HepG2 (cell line): ENCODE measurements around the gene MRS2. TPM values are rescaled to one million over a fixed set of nuclear protein-coding genes. Genes with fewer than 3 reads are reported as not detected.

Source experiments
- BRCA1 ChIP-seq: sonication (generic); formaldehyde crosslinking; IDR thresholded peaks from 2 replicates; pipeline ENCODE4 v1.4.0; 2020; ENCODE audit warnings: missing genetic modification reagents
- GATAD2A ChIP-seq: IDR thresholded peaks from 2 replicates; pipeline ENCODE4 v1.6.1; 2016
- LRRFIP1 ChIP-seq: sonication (generic); formaldehyde crosslinking; conservative IDR thresholded peaks from 2 replicates; pipeline ENCODE4 v1.4.0; 2020; ENCODE audit warnings: missing genetic modification reagents
- REL ChIP-seq: sonication (generic); formaldehyde crosslinking; conservative IDR thresholded peaks from 2 replicates; pipeline ENCODE4 v1.8.0; 2022; ENCODE audit warnings: mild to moderate bottlenecking, missing genetic modification reagents, moderate library complexity
- U2AF2 ChIP-seq: fragments of 200-400 bp; formaldehyde crosslinking; IDR thresholded peaks from 2 replicates; pipeline ENCODE4 v1.6.1; 2017; ENCODE audit warnings: low read depth, mild to moderate bottlenecking, low read length
- ZBTB44 ChIP-seq: sonication (generic); formaldehyde crosslinking; IDR thresholded peaks from 2 replicates; pipeline ENCODE4 v1.4.0; 2020; ENCODE audit warnings: missing genetic modification reagents
- ZNF260 ChIP-seq: sonication (generic); formaldehyde crosslinking; IDR thresholded peaks from 2 replicates; pipeline ENCODE4 v1.4.0; 2020; ENCODE audit warnings: missing genetic modification reagents, low read depth, mild to moderate bottlenecking, borderline replicate concordance
- polyA plus RNA-seq, 8 experiments: library from polyadenylated mRNA; depleted of rRNA in 3 of 8; stranded (reverse) in 7 of 8; unstranded in 1 of 8; fragments of >200 nt; fragmentation: Illumina TruSeq in 4 of 8; extraction: Trizol in 4 of 8; gene quantifications; 2 replicates each; pipeline versions ENCODE4 v1.2.1 to v1.2.3, GENCODE V29; 2011 to 2016; ENCODE audit warnings: low read depth in 4 of 8, missing spikeins in 1 of 8, mixed read lengths in 1 of 8; ENCODE audit not compliant: insufficient read depth in 1 of 8
- total RNA-seq, 5 experiments: library from RNA; depleted of rRNA; stranded (reverse); fragments of >200 nt; fragmentation: Illumina TruSeq; extraction: Trizol; gene quantifications; 2 replicates each; pipeline ENCODE4 v1.2.3, GENCODE V29; 2016; ENCODE audit warnings: low read depth in 1 of 5
- TF ChIP-seq, protein P1 (sequence below), 2 experiments: sonication (generic) in 1 of 2; formaldehyde crosslinking in 1 of 2; IDR thresholded peaks; 2 replicates each; pipeline versions ENCODE4 v1.4.0 to v1.6.1; 2016 to 2020; ENCODE audit warnings: borderline replicate concordance in 1 of 2, low read depth in 1 of 2, mild to moderate bottlenecking in 1 of 2, missing genetic modification reagents in 1 of 2
- TF ChIP-seq, protein P2 (sequence below): conservative IDR thresholded peaks from 2 replicates; pipeline ENCODE4 v1.6.1; 2018; ENCODE audit warnings: missing genetic modification reagents
- TF ChIP-seq, protein P3 (sequence below): sonication (generic); formaldehyde crosslinking; IDR thresholded peaks from 2 replicates; pipeline ENCODE4 v1.5.1; 2020; ENCODE audit warnings: mild to moderate bottlenecking, missing genetic modification reagents, borderline replicate concordance

MRS2 gene
- total and polyA plus RNA-seq, 2 of the 13 experiments (the other 11 are each of a cell fraction or from before 2014, with no cell fraction given): 31.1 to 83.8 TPM

GRCh38 chr6:24357336-24358218 lies 45.2 kb upstream of the MRS2 start, which contains the start of gene DCDC2 (continued):
- TF ChIP-seq, protein P1, sequence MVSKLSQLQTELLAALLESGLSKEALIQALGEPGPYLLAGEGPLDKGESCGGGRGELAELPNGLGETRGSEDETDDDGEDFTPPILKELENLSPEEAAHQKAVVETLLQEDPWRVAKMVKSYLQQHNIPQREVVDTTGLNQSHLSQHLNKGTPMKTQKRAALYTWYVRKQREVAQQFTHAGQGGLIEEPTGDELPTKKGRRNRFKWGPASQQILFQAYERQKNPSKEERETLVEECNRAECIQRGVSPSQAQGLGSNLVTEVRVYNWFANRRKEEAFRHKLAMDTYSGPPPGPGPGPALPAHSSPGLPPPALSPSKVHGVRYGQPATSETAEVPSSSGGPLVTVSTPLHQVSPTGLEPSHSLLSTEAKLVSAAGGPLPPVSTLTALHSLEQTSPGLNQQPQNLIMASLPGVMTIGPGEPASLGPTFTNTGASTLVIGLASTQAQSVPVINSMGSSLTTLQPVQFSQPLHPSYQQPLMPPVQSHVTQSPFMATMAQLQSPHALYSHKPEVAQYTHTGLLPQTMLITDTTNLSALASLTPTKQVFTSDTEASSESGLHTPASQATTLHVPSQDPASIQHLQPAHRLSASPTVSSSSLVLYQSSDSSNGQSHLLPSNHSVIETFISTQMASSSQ (IDR thresholded peaks at IDR 0.05; ENCODE audit: low read depth): peak; percentile 39; the same call in 1 of the 2 replicates
- TF ChIP-seq, protein P1 (CRISPR knock-in tag; IDR thresholded peaks at IDR 0.05; ENCODE audit: borderline replicate concordance): peak; percentile 70; the same call in 1 of the 2 replicates
- TF ChIP-seq U2AF2: no peak
- TF ChIP-seq ZBTB44: no peak
- TF ChIP-seq, protein P2, sequence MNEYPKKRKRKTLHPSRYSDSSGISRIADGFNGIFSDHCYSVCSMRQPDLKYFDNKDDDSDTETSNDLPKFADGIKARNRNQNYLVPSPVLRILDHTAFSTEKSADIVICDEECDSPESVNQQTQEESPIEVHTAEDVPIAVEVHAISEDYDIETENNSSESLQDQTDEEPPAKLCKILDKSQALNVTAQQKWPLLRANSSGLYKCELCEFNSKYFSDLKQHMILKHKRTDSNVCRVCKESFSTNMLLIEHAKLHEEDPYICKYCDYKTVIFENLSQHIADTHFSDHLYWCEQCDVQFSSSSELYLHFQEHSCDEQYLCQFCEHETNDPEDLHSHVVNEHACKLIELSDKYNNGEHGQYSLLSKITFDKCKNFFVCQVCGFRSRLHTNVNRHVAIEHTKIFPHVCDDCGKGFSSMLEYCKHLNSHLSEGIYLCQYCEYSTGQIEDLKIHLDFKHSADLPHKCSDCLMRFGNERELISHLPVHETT (CRISPR knock-in tag): peak; percentile 77
- peak; percentile 89 for TF ChIP-seq GATAD2A (CRISPR knock-in tag)
- TF ChIP-seq, protein P3, sequence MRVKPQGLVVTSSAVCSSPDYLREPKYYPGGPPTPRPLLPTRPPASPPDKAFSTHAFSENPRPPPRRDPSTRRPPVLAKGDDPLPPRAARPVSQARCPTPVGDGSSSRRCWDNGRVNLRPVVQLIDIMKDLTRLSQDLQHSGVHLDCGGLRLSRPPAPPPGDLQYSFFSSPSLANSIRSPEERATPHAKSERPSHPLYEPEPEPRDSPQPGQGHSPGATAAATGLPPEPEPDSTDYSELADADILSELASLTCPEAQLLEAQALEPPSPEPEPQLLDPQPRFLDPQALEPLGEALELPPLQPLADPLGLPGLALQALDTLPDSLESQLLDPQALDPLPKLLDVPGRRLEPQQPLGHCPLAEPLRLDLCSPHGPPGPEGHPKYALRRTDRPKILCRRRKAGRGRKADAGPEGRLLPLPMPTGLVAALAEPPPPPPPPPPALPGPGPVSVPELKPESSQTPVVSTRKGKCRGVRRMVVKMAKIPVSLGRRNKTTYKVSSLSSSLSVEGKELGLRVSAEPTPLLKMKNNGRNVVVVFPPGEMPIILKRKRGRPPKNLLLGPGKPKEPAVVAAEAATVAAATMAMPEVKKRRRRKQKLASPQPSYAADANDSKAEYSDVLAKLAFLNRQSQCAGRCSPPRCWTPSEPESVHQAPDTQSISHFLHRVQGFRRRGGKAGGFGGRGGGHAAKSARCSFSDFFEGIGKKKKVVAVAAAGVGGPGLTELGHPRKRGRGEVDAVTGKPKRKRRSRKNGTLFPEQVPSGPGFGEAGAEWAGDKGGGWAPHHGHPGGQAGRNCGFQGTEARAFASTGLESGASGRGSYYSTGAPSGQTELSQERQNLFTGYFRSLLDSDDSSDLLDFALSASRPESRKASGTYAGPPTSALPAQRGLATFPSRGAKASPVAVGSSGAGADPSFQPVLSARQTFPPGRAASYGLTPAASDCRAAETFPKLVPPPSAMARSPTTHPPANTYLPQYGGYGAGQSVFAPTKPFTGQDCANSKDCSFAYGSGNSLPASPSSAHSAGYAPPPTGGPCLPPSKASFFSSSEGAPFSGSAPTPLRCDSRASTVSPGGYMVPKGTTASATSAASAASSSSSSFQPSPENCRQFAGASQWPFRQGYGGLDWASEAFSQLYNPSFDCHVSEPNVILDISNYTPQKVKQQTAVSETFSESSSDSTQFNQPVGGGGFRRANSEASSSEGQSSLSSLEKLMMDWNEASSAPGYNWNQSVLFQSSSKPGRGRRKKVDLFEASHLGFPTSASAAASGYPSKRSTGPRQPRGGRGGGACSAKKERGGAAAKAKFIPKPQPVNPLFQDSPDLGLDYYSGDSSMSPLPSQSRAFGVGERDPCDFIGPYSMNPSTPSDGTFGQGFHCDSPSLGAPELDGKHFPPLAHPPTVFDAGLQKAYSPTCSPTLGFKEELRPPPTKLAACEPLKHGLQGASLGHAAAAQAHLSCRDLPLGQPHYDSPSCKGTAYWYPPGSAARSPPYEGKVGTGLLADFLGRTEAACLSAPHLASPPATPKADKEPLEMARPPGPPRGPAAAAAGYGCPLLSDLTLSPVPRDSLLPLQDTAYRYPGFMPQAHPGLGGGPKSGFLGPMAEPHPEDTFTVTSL (CRISPR knock-in tag): 0 out of 2 replicates have a peak, but pooled peaks have one; percentile 72
- TF ChIP-seq BRCA1 (CRISPR knock-in tag): no peak
- no peak for TF ChIP-seq LRRFIP1 (CRISPR knock-in tag)
- peak; percentile 87; the same call in 1 of the 2 replicates for TF ChIP-seq REL
- no peak for TF ChIP-seq ZNF260 (CRISPR knock-in tag)
